WI38 (cell line): ENCODE results near the gene CDC25A.

Source experiments
- H3K4me3 ChIP-seq: 2 replicates; pipeline ENCODE4 v1.5.1; 2011; ENCODE audit warnings: low read depth, mild to moderate bottlenecking, control low read depth, low read length
- TF ChIP-seq, protein P1 (sequence below): IDR thresholded peaks from 2 replicates; pipeline ENCODE4 v1.5.1; 2012; ENCODE audit warnings: low read depth, mild to moderate bottlenecking, control low read depth, low read length

Gene CDC25A

GRCh38 chr3:48128774-48129173, 59.4 kb downstream of the CDC25A start:
- no peak overlapping the region for H3K4me3 ChIP-seq
- TF ChIP-seq, protein P1, sequence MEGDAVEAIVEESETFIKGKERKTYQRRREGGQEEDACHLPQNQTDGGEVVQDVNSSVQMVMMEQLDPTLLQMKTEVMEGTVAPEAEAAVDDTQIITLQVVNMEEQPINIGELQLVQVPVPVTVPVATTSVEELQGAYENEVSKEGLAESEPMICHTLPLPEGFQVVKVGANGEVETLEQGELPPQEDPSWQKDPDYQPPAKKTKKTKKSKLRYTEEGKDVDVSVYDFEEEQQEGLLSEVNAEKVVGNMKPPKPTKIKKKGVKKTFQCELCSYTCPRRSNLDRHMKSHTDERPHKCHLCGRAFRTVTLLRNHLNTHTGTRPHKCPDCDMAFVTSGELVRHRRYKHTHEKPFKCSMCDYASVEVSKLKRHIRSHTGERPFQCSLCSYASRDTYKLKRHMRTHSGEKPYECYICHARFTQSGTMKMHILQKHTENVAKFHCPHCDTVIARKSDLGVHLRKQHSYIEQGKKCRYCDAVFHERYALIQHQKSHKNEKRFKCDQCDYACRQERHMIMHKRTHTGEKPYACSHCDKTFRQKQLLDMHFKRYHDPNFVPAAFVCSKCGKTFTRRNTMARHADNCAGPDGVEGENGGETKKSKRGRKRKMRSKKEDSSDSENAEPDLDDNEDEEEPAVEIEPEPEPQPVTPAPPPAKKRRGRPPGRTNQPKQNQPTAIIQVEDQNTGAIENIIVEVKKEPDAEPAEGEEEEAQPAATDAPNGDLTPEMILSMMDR = no peak

GRCh38 chr3:48125886-48126622, 62.2 kb downstream of the CDC25A start:
- TF ChIP-seq, protein P1 = no peak
- no peak overlapping the region for H3K4me3 ChIP-seq

GRCh38 chr3:48125013-48125705, 63.1 kb downstream of the CDC25A start:
- no peak overlapping the region for H3K4me3 ChIP-seq
- TF ChIP-seq, protein P1 = no peak

- no peak overlapping the region for H3K4me3 ChIP-seq
- TF ChIP-seq, protein P1 = no peak
These were observed 64.9 kb downstream of the CDC25A start for GRCh38 chr3:48123346-48123745.

GRCh38 chr3:48122504-48122903, 65.7 kb downstream of the CDC25A start:
- no peak overlapping the region for H3K4me3 ChIP-seq
- TF ChIP-seq, protein P1 = no peak

- TF ChIP-seq, protein P1 = no peak
- no peak overlapping the region for H3K4me3 ChIP-seq
These were observed 68.0 kb downstream of the CDC25A start for GRCh38 chr3:48120223-48120622.

DNA sequence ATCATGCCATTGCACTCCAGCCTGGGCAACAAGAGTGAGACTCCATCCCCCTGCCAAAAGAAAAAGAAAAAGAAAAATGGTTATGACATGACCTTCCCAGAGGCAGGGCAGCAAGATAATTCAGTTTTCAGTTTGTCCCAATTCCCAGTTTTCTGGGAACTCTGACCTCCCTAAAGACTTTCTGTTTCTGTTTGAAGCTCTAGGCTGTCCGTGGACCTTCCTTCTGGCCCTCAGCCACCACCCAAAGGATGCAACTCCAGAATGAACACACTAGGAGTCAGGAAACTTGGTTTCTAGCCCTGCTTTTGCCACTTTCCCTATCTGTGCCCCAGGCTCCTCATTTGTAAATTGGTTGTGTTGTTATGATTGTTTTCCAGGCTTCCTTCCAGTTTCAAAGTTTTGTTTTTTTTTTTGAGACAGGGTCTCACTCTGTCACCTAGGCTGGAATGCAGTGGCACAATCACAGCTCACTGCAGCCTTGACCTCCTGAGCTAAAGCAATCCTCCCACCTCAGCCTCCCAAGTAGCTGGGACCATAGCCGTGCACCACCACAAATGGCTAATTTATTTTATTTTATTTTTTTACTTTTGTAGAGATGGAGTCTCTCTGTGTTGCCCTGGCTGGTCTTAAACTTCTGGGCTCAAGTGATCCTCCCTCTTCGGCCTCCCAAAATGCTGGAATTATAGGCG, 68.6 kb downstream of the CDC25A start:
- no peak overlapping the region for H3K4me3 ChIP-seq
- TF ChIP-seq, protein P1 = no peak
